Measurements from ENCODE around the gene CHRM4.

DNA sequence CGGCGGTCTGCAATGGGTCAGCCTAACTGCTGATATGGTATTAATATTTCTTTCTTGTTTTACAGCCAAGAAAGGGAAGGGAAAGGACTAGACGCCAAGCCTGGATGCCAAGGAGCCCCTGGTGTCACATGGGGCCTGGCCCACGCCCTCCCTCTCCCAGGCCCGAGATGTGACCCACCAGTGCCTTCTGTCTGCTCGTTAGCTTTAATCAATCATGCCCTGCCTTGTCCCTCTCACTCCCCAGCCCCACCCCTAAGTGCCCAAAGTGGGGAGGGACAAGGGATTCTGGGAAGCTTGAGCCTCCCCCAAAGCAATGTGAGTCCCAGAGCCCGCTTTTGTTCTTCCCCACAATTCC lies 8.2 kb downstream of the CHRM4 start:
- TF ChIP-seq, protein P1, sequence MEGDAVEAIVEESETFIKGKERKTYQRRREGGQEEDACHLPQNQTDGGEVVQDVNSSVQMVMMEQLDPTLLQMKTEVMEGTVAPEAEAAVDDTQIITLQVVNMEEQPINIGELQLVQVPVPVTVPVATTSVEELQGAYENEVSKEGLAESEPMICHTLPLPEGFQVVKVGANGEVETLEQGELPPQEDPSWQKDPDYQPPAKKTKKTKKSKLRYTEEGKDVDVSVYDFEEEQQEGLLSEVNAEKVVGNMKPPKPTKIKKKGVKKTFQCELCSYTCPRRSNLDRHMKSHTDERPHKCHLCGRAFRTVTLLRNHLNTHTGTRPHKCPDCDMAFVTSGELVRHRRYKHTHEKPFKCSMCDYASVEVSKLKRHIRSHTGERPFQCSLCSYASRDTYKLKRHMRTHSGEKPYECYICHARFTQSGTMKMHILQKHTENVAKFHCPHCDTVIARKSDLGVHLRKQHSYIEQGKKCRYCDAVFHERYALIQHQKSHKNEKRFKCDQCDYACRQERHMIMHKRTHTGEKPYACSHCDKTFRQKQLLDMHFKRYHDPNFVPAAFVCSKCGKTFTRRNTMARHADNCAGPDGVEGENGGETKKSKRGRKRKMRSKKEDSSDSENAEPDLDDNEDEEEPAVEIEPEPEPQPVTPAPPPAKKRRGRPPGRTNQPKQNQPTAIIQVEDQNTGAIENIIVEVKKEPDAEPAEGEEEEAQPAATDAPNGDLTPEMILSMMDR (IDR thresholded peaks at IDR 0.05), result no peak
- TF ChIP-seq POLR2A (IDR thresholded peaks at IDR 0.05), result no peak
